ENCODE data around the gene FAM168A. TPM values are rescaled to one million over a fixed set of nuclear protein-coding genes. Genes with fewer than 3 reads are reported as not detected.

Gene FAM168A
- total RNA-seq (21.1 and 24.5 TPM in 2 replicates), polyA plus RNA-seq (5.7 and 6.3 TPM in 2 replicates)

- TF ChIP-seq EZH2 (IDR thresholded peaks at IDR 0.05; ENCODE audit: borderline replicate concordance) = no peak
- TF ChIP-seq CTCF (IDR thresholded peaks at IDR 0.05; ENCODE audit: poor library complexity) = peak; percentile 28
- TF ChIP-seq EZH2phosphoT487 (IDR thresholded peaks at IDR 0.05; ENCODE audit: low read depth, severe bottlenecking, unreplicated experiment) = no peak
- Histone ChIP-seq H2AFZ (peak within 1 kb of the TSS; percentile 96), H3K9me3 (ENCODE audit: low read depth) (no peaks in the 10 kb centered on the region), H4K20me1 (ENCODE audit: insufficient read depth, poor library complexity, severe bottlenecking) (no peaks in the 10 kb centered on the region), H3K9me2 (replicated peaks; ENCODE audit: insufficient read depth) (no peaks in the 10 kb centered on the region), H3K27me3 (no peaks in the 10 kb centered on the region), H3K4me1 (ENCODE audit: insufficient read depth) (no peaks in the 10 kb centered on the region), H3K36me3 (replicated peaks; ENCODE audit: insufficient read depth, low read depth) (no peaks in the 10 kb centered on the region), H3K4me2 (peak within 1 kb of the TSS; percentile 87), H3K4me3 (peak within 1 kb of the TSS; percentile 56), H3K79me2 (peaks cover 45% of the 10 kb centered on the region), H3K27ac (peak within 1 kb of the TSS; percentile 79)
- WGBS (ENCODE audit: low lambda C conversion rate, missing lambda C conversion rate) = 0% methylated on average over 33 of the region's 64 CpGs
- DNase-seq (ENCODE audit: low spot score) = peak; percentile 98
Measured at GRCh38 chr11:73597956-73598718, at the start of gene FAM168A. TSS of gene FAM168A (minus strand) at chr11:73598112. CDS start at chr11:73468474, 129,638 bp downstream.

- peak; percentile 93 for DNase-seq (ENCODE audit: low spot score)
- Histone ChIP-seq H3K4me1 (ENCODE audit: insufficient read depth) (peaks cover 9% of the 10 kb centered on the region), H3K27ac (no peak overlapping the region), H2AFZ (no peak overlapping the region), H3K4me2 (peak overlapping the region; percentile 70), H3K79me2 (no peaks in the 10 kb centered on the region), H4K20me1 (ENCODE audit: insufficient read depth, poor library complexity, severe bottlenecking) (no peaks in the 10 kb centered on the region), H3K9me2 (replicated peaks; ENCODE audit: insufficient read depth) (no peaks in the 10 kb centered on the region), H3K9me3 (ENCODE audit: low read depth) (no peaks in the 10 kb centered on the region), H3K27me3 (peaks cover 6% of the 10 kb centered on the region), H3K4me3 (no peak overlapping the region), H3K36me3 (replicated peaks; ENCODE audit: insufficient read depth, low read depth) (no peaks in the 10 kb centered on the region)
- 22% methylated on average over 12 of the region's 23 CpGs for WGBS (ENCODE audit: low lambda C conversion rate, missing lambda C conversion rate)
- TF ChIP-seq CTCF (IDR thresholded peaks at IDR 0.05; ENCODE audit: poor library complexity) (no peak), EZH2phosphoT487 (IDR thresholded peaks at IDR 0.05; ENCODE audit: low read depth, severe bottlenecking, unreplicated experiment) (no peak), EZH2 (IDR thresholded peaks at IDR 0.05; ENCODE audit: borderline replicate concordance) (no peak)
Measured at GRCh38 chr11:73647459-73648100, 49.7 kb upstream of the FAM168A start.

GRCh38 chr11:73645972-73646631 is 48.2 kb upstream of the FAM168A start, which contains the start of gene PLEKHB1:
TSS of gene PLEKHB1 (plus strand) at chr11:73646581. CDS start at chr11:73646609, 28 bp downstream.
- Histone ChIP-seq H4K20me1 (ENCODE audit: insufficient read depth, poor library complexity, severe bottlenecking) (no peaks in the 10 kb centered on the region), H3K4me1 (ENCODE audit: insufficient read depth) (peaks cover 9% of the 10 kb centered on the region), H3K9me3 (ENCODE audit: low read depth) (no peaks in the 10 kb centered on the region), H3K27ac (peak within 1 kb of the TSS; percentile 39), H3K9me2 (replicated peaks; ENCODE audit: insufficient read depth) (no peaks in the 10 kb centered on the region), H3K36me3 (replicated peaks; ENCODE audit: insufficient read depth, low read depth) (no peaks in the 10 kb centered on the region), H2AFZ (peak within 1 kb of the TSS; percentile 64), H3K4me3 (no peak within 1 kb of the TSS), H3K79me2 (no peaks in the 10 kb centered on the region), H3K4me2 (peak within 1 kb of the TSS; percentile 70), H3K27me3 (peaks cover 6% of the 10 kb centered on the region)
- DNase-seq (ENCODE audit: low spot score) = peak; percentile 60
- TF ChIP-seq EZH2phosphoT487 (IDR thresholded peaks at IDR 0.05; ENCODE audit: low read depth, severe bottlenecking, unreplicated experiment) = no peak
- TF ChIP-seq EZH2 (IDR thresholded peaks at IDR 0.05; ENCODE audit: borderline replicate concordance) = no peak
- no peak for TF ChIP-seq CTCF (IDR thresholded peaks at IDR 0.05; ENCODE audit: poor library complexity)
- 16% methylated on average over 25 of the region's 26 CpGs for WGBS (ENCODE audit: low lambda C conversion rate, missing lambda C conversion rate)
